GM10266 (cell line): Measurements from ENCODE around the gene CLIC4.
"Not testable (repeated sequence)": the region's sequence is repeated elsewhere in the genome, so short reads cannot be mapped to it uniquely, and the experiment has no call there.

ENCODE experiments used
- DNase-seq: peaks from one replicate; pipeline ENCODE4 v3.0.0; 2012; ENCODE audit errors: extremely low spot score
- TF ChIP-seq, protein P1 (sequence below): IDR thresholded peaks from 2 replicates; pipeline ENCODE4 v1.5.1; 2012; ENCODE audit warnings: mild to moderate bottlenecking, low read depth; ENCODE audit not compliant: control insufficient read depth, insufficient read depth; ENCODE audit errors: missing control alignments

The CLIC4 gene

DNA sequence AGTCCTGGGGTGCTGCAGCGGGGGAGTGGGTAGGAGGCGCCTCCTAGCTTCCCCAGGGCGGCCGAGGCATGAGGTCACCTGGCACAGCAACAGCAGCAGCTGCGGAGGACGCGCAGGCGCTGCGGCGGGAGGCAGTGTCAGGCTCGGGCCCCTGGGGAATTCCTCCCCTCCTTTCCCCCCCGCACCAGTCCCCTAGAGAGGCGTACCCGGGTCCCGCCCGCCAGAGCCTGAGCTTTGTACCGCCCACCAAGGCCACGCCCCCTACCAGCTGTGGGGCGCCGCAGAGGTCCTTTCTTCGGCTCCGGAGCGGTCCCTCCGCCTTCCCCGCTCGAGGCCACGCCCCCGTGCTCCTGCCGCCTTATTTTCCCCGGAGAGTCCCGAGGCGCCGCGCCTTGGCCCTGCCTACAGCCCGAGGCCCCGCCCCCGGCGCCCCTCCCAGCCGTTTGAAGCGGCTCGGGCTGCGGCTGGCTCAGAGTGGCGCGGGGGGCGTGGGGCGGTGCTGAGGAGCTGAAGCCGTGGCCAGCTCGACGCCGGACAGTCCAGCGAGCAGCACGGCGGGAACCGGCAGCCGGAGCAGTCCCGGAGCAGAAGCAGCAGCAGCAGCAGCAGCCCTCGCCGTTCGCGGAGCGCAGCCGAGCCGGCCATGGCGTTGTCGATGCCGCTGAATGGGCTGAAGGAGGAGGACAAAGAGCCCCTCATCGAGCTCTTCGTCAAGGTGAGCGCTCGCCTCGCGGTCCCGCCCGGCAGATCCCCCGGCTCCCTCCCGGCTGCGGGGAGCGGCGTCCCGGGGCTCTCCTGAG, at the start of gene CLIC4:
Gene CLIC4 (plus strand): TSS at position 537 of the 800 bp plus-strand sequence. CDS start 107 bp downstream, at position 644.
- TF ChIP-seq, protein P1, sequence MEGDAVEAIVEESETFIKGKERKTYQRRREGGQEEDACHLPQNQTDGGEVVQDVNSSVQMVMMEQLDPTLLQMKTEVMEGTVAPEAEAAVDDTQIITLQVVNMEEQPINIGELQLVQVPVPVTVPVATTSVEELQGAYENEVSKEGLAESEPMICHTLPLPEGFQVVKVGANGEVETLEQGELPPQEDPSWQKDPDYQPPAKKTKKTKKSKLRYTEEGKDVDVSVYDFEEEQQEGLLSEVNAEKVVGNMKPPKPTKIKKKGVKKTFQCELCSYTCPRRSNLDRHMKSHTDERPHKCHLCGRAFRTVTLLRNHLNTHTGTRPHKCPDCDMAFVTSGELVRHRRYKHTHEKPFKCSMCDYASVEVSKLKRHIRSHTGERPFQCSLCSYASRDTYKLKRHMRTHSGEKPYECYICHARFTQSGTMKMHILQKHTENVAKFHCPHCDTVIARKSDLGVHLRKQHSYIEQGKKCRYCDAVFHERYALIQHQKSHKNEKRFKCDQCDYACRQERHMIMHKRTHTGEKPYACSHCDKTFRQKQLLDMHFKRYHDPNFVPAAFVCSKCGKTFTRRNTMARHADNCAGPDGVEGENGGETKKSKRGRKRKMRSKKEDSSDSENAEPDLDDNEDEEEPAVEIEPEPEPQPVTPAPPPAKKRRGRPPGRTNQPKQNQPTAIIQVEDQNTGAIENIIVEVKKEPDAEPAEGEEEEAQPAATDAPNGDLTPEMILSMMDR: peak; percentile 53
- peak; percentile 96 for DNase-seq

DNA sequence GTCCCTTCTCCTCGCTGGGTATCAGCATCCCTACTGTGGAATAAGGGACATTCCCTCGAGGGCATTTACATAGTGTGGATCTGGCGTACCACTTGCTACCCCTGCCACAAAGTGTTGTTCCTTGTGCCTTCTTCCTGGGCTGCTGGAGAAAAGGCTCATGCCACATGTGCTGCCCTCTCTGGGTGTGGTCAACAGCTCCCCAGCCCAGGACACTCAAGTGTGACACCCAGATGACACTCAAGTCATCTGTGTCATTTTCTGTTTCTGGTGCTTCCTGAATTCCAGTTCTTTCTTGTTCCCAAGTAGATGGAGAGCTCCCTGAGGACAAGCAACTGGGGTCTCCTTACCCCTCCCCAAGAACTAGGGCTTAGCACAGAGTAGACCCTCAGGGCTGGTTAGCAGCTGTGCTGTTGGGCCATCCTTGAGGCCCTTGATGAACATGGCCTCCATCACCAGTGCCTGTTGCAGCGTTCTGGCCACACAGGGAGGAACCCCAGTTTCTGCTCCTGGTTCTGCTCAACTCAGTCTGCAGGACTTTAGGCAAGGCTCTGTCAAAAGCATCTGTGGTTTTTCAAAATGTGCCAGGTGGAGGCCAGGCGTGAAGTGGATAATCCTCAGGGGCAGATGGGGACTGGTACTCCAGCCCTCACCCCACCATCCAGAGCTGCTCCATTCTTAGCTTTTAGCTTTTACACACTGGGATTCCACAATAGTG, 49.0 kb upstream of the CLIC4 start:
- TF ChIP-seq, protein P1: no peak
- DNase-seq: no peak

DNA sequence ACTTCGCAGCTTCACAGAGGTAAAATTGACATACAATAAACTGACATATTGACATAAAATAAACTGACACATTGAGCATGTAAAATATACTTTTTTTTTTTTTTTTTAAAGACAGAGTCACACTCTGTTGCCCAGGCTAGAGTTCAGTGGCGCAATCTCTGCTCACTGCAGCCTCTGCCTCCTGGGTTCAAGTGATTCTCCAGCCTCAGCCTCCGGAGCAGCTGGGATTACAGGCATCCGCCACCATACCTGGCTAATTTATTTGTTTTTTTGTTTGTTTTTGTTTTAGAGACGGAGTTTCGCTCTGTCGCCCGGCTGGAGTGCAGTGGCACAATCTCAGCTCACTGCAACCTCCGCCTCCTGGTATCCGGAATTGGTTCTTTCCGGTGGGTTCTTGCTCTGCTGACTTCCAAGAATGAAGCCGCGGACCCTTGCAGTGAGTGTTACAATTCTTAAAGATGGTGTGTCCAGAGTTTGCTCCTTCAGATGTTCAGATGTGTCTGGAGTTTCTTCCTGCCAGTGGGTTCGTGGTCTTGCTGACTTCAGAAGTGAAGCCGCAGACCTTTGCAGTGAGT, 48.4 kb upstream of the CLIC4 start:
- TF ChIP-seq, protein P1: no peak
- DNase-seq: no peak

DNA sequence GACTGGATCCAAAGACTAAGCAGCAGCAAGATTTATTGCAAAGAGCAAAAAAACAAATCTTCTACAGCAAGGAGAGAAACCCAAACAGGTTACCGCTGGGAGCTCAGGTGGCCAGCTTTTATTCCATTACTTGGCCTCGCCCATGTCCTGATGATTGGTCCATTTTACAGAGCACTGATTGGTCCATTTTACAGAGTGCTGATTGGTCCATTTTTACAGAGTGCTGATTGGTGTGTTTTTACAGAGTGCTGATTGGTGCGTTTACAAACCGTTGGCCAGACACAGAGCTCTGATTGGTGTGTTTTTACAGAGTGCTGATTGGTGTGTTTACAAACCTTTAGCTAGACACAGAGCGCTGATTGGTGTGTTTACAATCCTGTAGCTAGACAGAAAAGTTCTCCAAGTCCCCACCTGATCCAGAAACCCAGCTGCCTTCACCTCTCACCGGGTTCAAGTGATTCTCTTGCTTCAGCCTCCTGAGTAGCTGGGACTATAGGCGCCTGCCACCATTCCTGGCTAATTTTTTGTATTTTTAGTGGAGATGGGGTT, 47.7 kb upstream of the CLIC4 start:
- not testable (repeated sequence) for DNase-seq

DNA sequence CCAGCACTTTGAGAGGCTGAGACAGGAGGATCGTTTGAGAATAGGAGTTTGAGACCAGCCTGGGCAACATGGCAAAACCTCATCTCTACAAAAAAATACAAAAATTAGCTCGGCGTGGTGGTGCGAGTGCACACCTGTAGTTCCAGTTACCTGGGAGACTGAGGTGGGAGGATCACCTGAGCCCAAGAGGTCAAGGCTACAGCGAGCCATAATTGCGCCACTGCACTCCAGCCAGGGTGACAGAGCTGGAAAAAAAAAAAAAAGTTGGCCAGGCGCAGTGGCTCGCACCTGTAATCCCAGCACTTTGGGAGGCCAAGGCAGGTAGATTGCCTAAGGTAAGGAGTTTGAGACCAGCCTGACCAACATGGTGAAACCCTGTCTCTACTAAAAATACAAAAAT, 46.9 kb upstream of the CLIC4 start:
- not testable (repeated sequence) for DNase-seq

DNA sequence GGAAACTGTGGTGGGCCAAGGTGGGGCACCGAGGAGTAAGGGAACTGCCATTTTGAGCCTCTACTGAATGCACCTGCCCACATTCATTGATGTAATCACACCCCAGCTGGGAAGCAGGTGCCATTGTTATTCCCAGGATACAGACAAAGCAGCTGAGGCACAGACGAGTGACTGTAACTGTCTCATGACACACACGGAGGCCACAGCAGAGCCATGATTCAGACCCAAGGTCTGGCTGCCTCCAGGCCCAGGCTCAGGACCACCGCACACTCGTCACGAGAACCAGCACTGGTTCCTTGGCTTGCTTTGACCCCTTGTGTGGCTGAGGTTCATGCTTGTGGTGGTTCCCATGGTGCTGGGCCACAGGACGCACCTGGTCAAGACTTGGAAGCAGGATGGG, 45.6 kb upstream of the CLIC4 start:
- TF ChIP-seq, protein P1: no peak
- DNase-seq: no peak

DNA sequence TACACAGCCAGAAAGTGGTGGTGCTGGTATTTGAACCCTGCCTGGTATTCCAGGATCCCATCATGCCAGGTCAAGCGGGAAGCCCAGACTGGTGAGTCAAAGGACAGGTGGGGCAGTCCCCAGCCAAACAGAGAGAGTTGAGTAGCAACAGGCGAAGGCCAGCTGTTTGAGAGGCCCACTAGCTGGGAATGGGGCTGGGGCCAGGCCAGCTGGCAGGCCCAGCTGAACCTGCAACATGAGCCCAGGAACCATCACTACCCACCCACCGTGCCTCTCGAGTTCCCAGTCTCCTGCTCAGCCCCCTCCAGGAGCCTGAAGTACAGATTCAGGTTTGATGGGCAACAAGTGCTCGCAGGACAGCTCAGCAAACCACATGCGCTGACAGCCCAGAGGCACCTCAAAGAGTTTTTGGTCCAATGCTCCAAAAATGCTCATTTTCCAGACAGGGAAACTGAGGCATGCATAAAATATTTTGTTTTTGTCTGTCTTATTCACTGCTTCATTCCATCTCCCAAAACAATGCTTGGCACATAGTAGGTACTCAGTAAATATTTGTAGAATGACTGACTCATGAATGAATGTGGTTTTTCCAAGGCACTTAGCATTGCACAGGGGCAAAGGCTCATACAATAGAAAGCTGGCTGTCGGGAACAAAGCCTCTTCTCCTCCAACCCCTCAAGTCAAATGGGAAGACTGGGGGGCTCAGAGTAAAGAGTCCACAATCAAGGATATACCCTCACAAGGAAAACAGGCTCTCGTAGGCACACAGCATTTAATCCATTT, 42.5 kb upstream of the CLIC4 start:
- DNase-seq: no peak
- TF ChIP-seq, protein P1: no peak
